Measurements from ENCODE around the gene SPTBN1. TPM values are rescaled to one million over a fixed set of nuclear protein-coding genes. Genes with fewer than 3 reads are reported as not detected.

SPTBN1 gene
- total and polyA plus RNA-seq, 9 of the 15 experiments (the other 6 are each of a cell fraction or from before 2014, with no cell fraction given): 8.9 to 66.8 (median 31.4) TPM

- peaks cover 0 to 10% of the 10 kb centered on the region in 2 experiments; a peak in 2 of 5 replicates for H3K4me1 ChIP-seq (replicated peaks in 1 of 2; ENCODE audit: control insufficient read depth in 2 of 2, insufficient read depth in 2 of 2, low read length in 2 of 2)
- H3K9ac ChIP-seq (ENCODE audit: insufficient read depth in 1 of 2, low read depth in 2 of 2, low read length in 2 of 2): no peak overlapping the region
- no peak for DNase-seq (ENCODE audit: extremely low read depth in 1 of 4, low spot score in 3 of 4)
- H2AFZ ChIP-seq (ENCODE audit: low read depth, low read length): no peak overlapping the region
- BruUV-seq (replicated peaks): no TSS peak
- no peak overlapping the region for H3K27ac ChIP-seq (ENCODE audit: extremely low read depth, low read depth, low read length)
- no peak for FAIRE-seq
- POLR2A ChIA-PET: interaction anchor here (0.6 to 1.2 kb wide), 3 partner anchors 10 to 720 kb away, joined by 3 read pairs; no protein-coding TSS in a partner anchor
- no peak overlapping the region for H3K4me3 ChIP-seq
- no peaks in the 10 kb centered on the region for H3K9me3 ChIP-seq (replicated peaks; ENCODE audit: control insufficient read depth, insufficient read depth, low read depth, low read length)
- H3K27me3 ChIP-seq (ENCODE audit: control insufficient read depth in 2 of 2, insufficient read depth in 2 of 2, low read length in 2 of 2): no peaks in the 10 kb centered on the region
- 3% methylated on average over 9 of the region's 9 CpGs for WGBS (ENCODE audit: insufficient coverage, low coverage, missing lambda C conversion rate)
- no peaks in the 10 kb centered on the region for H3K36me3 ChIP-seq (ENCODE audit: control insufficient read depth, insufficient read depth, low read length)
- no peaks in the 10 kb centered on the region for H3K9me1 ChIP-seq (ENCODE audit: control insufficient read depth, insufficient read depth, low read length)
- ATAC-seq: no peak
- no peaks in the 10 kb centered on the region for H3K79me2 ChIP-seq (ENCODE audit: control insufficient read depth, insufficient read depth, low read length)
- intact Hi-C loops (cut with micrococcal nuclease) (no loop called here), in situ Hi-C loops (cut with MboI) (no loop called here)
- no peaks in the 10 kb centered on the region for H4K20me1 ChIP-seq (replicated peaks; ENCODE audit: control insufficient read depth, insufficient read depth, low read length)
- CTCF ChIA-PET (ENCODE audit: low intra/inter-chr PET ratio): no interaction called here
- no peak overlapping the region for H3K4me2 ChIP-seq (ENCODE audit: insufficient read depth, low read length)
- TF ChIP-seq ZNF354B (CRISPR knock-in tag; IDR thresholded peaks at IDR 0.05) (no peak), ELF2 (CRISPR knock-in tag; IDR thresholded peaks at IDR 0.05) (no peak), MAFF (IDR thresholded peaks at IDR 0.05; ENCODE audit: low read length) (no peak), HOMEZ (CRISPR knock-in tag; IDR thresholded peaks at IDR 0.05) (no peak), NUFIP1 (IDR thresholded peaks at IDR 0.05; ENCODE audit: partially characterized antibody) (no peak), EGR1 (conservative IDR thresholded peaks at IDR 0.05) (no peak), ESRRA (IDR thresholded peaks at IDR 0.05; ENCODE audit: borderline replicate concordance, low read depth) (no peak), STAT6 (CRISPR knock-in tag; IDR thresholded peaks at IDR 0.05) (no peak), SNAPC5 (CRISPR knock-in tag; IDR thresholded peaks at IDR 0.05) (no peak), MAFG (tag; conservative IDR thresholded peaks at IDR 0.05) (no peak), ZNF280B (CRISPR knock-in tag; IDR thresholded peaks at IDR 0.05) (no peak), EHMT2 (IDR thresholded peaks at IDR 0.05) (no peak), MEF2D (tag; conservative IDR thresholded peaks at IDR 0.05; ENCODE audit: low read depth) (no peak), FOXJ3 (CRISPR knock-in tag; IDR thresholded peaks at IDR 0.05) (no peak), ZNF239 (CRISPR knock-in tag; IDR thresholded peaks at IDR 0.05) (no peak), CTCF (IDR thresholded peaks at IDR 0.05 in 2 of 3, conservative IDR thresholded peaks at IDR 0.05 in 1 of 3; ENCODE audit: insufficient read depth in 2 of 3, low read depth in 1 of 3, low read length in 3 of 3) (no peak)
Observed at GRCh38 chr2:54419855-54420523, 36.1 kb upstream of the SPTBN1 start.

Measured in K562 (cell line).